Retinal pigment epithelial cell (primary cell): Measurements from ENCODE around the gene LOXL3.

Experiments used
- DNase-seq: peaks from one replicate; pipeline ENCODE4 v3.0.0-alpha.2; 2010; ENCODE audit warnings: low read depth
- H3K4me3 ChIP-seq: 2 replicates; pipeline ENCODE4 v1.5.1; 2011; ENCODE audit warnings: mild to moderate bottlenecking, low read length, control low read depth, moderate library complexity
- TF ChIP-seq, protein P1 (sequence below): conservative IDR thresholded peaks from 2 replicates; pipeline ENCODE4 v1.5.1; 2011; ENCODE audit warnings: low read depth, low read length, control low read depth, inconsistent platforms

Gene LOXL3

DNA sequence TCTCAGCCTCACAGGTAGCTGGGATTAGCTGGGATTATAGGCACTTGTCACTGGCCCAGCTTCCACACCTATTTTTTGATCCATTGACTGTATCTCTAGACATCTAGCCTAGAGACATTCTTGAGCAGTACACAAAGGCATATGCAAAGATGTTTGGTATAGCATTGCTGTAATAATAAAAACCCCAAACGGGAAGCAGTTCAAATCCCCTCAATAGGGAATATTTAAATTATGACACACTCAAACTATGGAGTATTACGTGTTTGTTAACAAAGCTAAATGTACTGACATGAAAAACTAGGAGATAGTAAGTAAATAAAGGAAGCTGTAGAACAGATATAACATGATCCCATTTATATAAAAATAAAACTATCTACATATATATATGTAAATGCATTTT lies 28.4 kb upstream of the LOXL3 start:
- no peak for DNase-seq
- H3K4me3 ChIP-seq = no peak overlapping the region
- TF ChIP-seq, protein P1, sequence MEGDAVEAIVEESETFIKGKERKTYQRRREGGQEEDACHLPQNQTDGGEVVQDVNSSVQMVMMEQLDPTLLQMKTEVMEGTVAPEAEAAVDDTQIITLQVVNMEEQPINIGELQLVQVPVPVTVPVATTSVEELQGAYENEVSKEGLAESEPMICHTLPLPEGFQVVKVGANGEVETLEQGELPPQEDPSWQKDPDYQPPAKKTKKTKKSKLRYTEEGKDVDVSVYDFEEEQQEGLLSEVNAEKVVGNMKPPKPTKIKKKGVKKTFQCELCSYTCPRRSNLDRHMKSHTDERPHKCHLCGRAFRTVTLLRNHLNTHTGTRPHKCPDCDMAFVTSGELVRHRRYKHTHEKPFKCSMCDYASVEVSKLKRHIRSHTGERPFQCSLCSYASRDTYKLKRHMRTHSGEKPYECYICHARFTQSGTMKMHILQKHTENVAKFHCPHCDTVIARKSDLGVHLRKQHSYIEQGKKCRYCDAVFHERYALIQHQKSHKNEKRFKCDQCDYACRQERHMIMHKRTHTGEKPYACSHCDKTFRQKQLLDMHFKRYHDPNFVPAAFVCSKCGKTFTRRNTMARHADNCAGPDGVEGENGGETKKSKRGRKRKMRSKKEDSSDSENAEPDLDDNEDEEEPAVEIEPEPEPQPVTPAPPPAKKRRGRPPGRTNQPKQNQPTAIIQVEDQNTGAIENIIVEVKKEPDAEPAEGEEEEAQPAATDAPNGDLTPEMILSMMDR = no peak

DNA sequence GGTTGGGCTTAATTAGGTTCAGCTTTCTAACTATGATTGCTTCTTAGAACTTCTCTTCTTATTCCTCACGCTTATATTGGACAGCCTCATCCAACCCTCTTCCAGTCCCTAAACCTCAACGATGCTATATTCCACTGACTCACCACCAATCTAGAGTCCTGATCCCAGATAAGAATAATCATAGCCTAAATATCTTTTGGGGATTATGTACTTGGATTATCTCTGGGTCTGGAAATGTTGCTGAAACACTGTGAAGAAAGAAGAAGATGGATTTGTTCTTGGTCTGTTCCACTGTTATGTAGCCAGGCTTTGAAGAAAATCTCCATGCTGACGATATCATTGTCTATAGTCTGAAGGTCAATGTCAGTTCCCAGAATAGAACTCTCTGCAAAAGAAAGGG lies 27.7 kb upstream of the LOXL3 start:
- TF ChIP-seq, protein P1 = no peak
- no peak for DNase-seq
- no peak overlapping the region for H3K4me3 ChIP-seq

DNA sequence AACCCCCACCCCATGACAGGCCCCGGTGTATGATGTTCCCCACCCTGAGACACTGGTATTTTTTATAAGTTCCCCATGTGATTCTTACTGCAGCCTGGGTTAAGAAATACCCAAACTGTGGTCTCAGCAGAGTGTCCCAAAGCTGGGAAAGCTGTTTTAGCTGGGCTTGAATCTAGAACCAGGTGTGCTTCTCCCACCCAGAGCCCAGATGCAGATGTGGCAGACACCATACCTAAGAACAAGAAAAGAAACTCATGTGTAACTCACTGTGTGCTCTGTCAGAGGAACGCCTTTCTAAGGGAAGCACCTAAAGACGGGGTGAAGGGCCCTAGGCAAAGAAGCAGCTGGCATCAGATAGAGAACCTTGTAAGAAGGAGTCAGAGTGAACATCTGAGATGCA lies 24.7 kb upstream of the LOXL3 start:
- no peak overlapping the region for H3K4me3 ChIP-seq
- no peak for DNase-seq
- TF ChIP-seq, protein P1 = no peak

DNA sequence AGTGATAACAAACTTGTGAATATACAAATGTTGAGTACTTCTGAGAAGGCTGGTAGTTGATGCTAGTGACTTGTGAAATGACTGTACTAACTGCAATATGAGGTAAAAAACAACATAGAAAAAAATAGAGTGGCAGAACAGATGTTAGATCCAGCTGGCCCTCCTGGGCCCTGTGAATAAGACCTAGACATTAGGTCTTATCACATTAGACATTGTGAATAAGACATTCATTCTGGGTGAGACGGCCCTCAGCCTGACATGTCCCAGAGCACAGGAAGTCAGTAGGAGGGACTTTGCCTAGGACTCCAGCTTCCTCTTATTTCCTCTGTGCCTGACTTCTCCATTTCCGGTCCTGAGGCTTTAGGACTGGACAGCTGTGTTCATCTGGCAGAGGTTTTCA lies 23.7 kb upstream of the LOXL3 start:
- no peak for DNase-seq
- TF ChIP-seq, protein P1 = no peak
- no peak overlapping the region for H3K4me3 ChIP-seq

DNA sequence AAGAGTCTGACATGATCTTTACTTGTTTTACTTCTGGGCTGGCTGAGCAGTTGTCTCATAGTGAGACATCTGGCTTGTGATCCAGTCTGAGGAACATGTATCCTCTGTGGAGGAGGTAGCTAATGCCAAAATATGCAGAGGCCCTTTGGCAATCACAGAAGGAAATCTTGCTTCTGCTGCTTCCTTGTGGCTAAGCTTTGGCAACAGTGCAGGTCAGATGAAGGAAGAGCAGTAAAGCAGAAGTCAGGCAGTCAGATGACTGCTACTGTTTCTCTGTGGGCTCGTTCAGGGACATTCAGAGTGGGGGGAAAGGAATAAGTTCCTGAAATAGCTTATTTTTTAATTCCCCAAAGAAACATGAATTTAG lies 23.1 kb upstream of the LOXL3 start:
- no peak overlapping the region for H3K4me3 ChIP-seq
- DNase-seq = no peak
- TF ChIP-seq, protein P1 = no peak

DNA sequence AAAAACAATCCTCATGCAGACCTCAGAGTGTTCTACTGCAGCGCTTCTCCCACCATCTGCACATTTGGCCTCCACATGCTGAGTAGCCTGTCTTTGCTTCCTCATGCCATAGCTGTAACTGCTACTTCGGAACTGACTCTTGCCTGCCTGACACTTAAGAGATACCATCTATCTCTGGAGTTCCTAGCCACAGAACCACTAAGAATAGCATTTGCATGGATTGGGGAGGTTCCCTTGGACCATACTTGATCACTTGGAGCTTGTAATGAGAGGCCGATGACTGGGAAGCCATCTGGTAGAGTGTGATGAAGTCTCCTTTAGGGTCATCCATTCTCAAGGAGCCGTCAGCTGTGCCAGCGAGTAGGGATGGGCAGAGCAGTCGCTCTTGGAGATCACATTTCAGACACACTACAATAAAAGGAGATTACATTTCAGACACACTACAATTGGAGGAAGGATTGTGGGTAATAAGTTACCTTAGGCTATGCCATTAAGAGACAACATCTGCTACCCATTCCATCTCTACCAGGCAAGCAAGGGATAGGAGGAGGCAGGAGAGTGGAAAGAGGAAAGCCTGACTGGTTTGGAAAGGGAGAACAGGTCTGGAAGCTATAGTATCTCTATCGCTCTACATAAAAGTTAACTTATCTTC lies 22.6 kb upstream of the LOXL3 start:
- TF ChIP-seq, protein P1 = no peak
- DNase-seq = no peak
- no peak overlapping the region for H3K4me3 ChIP-seq

DNA sequence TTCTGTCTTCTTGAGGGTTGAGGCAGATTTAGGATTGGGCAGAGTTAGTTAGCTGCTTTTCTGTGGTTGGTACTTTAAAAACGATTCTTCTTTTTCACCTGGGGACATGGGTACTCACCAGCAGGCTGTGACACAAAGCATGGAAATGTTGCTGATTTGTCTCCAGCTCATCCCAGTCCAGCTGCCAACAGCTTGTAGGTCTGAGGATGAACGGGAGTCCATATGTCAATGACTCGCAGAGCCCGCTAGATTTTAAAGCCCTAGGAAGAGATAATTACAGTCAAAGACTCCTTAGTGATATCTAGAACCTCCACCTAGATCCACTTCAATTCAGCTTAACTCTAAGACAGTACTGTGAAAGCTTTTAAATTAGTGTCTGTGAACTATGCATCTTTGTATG lies 21.6 kb upstream of the LOXL3 start:
- no peak overlapping the region for H3K4me3 ChIP-seq
- no peak for DNase-seq
- TF ChIP-seq, protein P1 = no peak
